GM19395 (cell line): ENCODE measurements around the gene SYT14.
"Not testable (repeated sequence)": the region's sequence is repeated elsewhere in the genome, so short reads cannot be mapped to it uniquely, and the experiment has no call there.

ENCODE experiments used
- ATAC-seq: cut with Tn5 transposase; IDR thresholded peaks from one replicate; pipeline ENCODE4 v1.9.1; 2021; ENCODE audit warnings: mild to moderate bottlenecking, moderate library complexity; ENCODE audit not compliant: unreplicated experiment

The SYT14 gene

GRCh38 chr1:210195635-210196160 is 257.7 kb downstream of the SYT14 start:
- ATAC-seq, result no peak

- not testable (repeated sequence) for ATAC-seq
Observed at GRCh38 chr1:210196266-210196665, 258.2 kb downstream of the SYT14 start.

- ATAC-seq, result no peak
Observed at GRCh38 chr1:210198840-210199239, 260.8 kb downstream of the SYT14 start.

- ATAC-seq, result no peak
Observed at GRCh38 chr1:210200124-210200736, 262.2 kb downstream of the SYT14 start.

DNA sequence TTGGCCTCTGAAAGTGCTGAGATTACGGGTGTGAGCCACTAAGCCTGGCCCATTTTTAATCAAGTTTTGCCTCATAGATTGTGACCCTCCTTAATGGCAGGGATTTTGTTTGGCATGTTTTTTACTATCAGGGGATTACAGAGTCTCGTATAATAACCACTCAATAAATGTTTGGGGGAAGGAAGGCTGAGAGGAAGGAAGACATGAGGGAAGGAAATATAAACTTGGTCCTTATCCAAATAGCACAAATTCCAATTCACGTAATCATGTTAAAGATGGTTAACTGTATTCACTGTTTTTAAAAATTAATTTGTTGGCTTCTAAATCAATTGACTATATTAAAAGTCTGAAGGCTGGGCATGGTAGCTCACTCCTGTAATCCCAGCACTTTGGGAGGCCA is 263.7 kb downstream of the SYT14 start:
- no peak for ATAC-seq

- no peak for ATAC-seq
Observed at GRCh38 chr1:210207597-210208450, 269.8 kb downstream of the SYT14 start.

- ATAC-seq, result no peak
Observed at GRCh38 chr1:210213335-210213734, 275.3 kb downstream of the SYT14 start.

GRCh38 chr1:210214573-210215409 is 276.8 kb downstream of the SYT14 start:
- ATAC-seq, result no peak

DNA sequence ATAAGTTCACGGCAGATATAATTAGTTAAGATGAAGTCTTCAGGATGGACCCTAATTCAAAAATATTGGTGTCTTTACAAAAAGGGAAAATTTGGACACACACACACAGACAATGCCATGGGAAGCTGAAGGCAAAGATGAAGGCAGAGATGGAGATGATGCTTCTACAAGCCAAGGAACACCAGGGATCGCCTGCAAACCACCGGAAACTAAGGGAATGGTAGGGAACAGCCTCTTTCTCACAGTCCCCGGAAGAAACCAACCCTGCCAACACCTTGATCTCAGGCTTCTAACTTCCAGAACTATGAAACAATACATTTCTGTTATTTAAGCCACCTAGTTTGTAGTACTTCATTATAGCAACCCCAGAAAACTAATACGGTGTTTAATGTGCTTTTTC is 279.5 kb downstream of the SYT14 start:
- ATAC-seq, result no peak

GRCh38 chr1:210218047-210218446 is 280.0 kb downstream of the SYT14 start:
- ATAC-seq, result no peak
